Natural killer cell (primary cell): Measurements from ENCODE around the gene SPAG9. TPM values are rescaled to one million over a fixed set of nuclear protein-coding genes. Genes with fewer than 3 reads are reported as not detected.

Source experiments
- ATAC-seq, 3 donors: fragments of 150-1000 bp in 2 of 3; fragments of 200-7000 bp in 1 of 3; cut with Tn5 transposase; 1 replicate in 1 of 3; 2 replicates in 2 of 3; pipeline ENCODE4 v1.10.0; 2021; ENCODE audit warnings: mild to moderate bottlenecking in 2 of 3, moderate library complexity in 2 of 3
- DNase-seq, 2 donors: peaks; one replicate each; pipeline versions ENCODE4 v3.0.0 to v3.0.0-alpha.2; 2013 to 2021; ENCODE audit warnings: mixed read lengths in 1 of 2
- H3K27ac ChIP-seq: one replicate; pipeline ENCODE4 v1.5.1; 2013; ENCODE audit warnings: mild to moderate bottlenecking, low read length
- H3K27me3 ChIP-seq: one replicate; pipeline ENCODE4 v1.6.1; 2013; ENCODE audit warnings: low read length; ENCODE audit not compliant: control insufficient read depth, insufficient read depth
- H3K36me3 ChIP-seq: one replicate; pipeline ENCODE4 v1.6.1; 2013; ENCODE audit warnings: low read length; ENCODE audit not compliant: control insufficient read depth, insufficient read depth
- H3K4me1 ChIP-seq: one replicate; pipeline ENCODE4 v1.6.1; 2013; ENCODE audit warnings: low read length; ENCODE audit not compliant: control insufficient read depth, insufficient read depth
- H3K4me3 ChIP-seq: one replicate; pipeline ENCODE4 v1.5.1; 2013; ENCODE audit warnings: low read length
- H3K9me3 ChIP-seq: one replicate; pipeline ENCODE4 v1.6.1; 2013; ENCODE audit warnings: low read length; ENCODE audit not compliant: control insufficient read depth, insufficient read depth
- H3K27ac Mint-ChIP-seq, 2 donors: one replicate each; pipeline ENCODE4 v1.8.0; 2022; ENCODE audit warnings: mild to moderate bottlenecking in 2 of 2, mixed read lengths in 2 of 2, moderate library complexity in 1 of 2
- H3K27me3 Mint-ChIP-seq, 2 donors: one replicate each; pipeline ENCODE4 v1.8.0; 2022; ENCODE audit warnings: low read depth in 2 of 2, mixed read lengths in 2 of 2
- H3K36me3 Mint-ChIP-seq: one replicate; pipeline ENCODE4 v1.8.0; 2022; ENCODE audit warnings: mixed read lengths
- H3K4me1 Mint-ChIP-seq, 2 donors: one replicate each; pipeline ENCODE4 v1.8.0; 2022; ENCODE audit warnings: mixed read lengths in 2 of 2
- H3K4me3 Mint-ChIP-seq: one replicate; pipeline ENCODE4 v1.8.0; 2022; ENCODE audit warnings: mild to moderate bottlenecking, moderate library complexity, mixed read lengths
- H3K9me3 Mint-ChIP-seq, 2 donors: one replicate each; pipeline ENCODE4 v1.8.0; 2022; ENCODE audit warnings: mixed read lengths in 2 of 2
- CTCF ChIP-seq: fragments of 200-600 bp; IDR thresholded peaks from one replicate; pipeline ENCODE4 v1.8.0; 2022; ENCODE audit warnings: antibody characterized with exemption
- WGBS: methylation state at CpG from one replicate; pipeline ENCODE4 v1.1.7; 2013; ENCODE audit warnings: missing lambda C conversion rate; ENCODE audit not compliant: insufficient coverage; 5-methylcytosine and 5-hydroxymethylcytosine counted together
- intact Hi-C: fragments of 100-400 bp; cut with micrococcal nuclease; formaldehyde crosslinking; loops from one replicate; pipeline ENCODE4 v1.14.2; 2022
- total RNA-seq, 4 donors: library from RNA; stranded (reverse); fragments of 120-200 nt in 1 of 4; gene quantifications; one replicate each; pipeline versions ENCODE4 v1.2.3 to v1.2.4, GENCODE V29; 2013 to 2022

SPAG9 gene
- total RNA-seq, 3 donors from 2014 or later (not counting 1 experiment from before 2014, with no cell fraction given) = 78.1 to 91.7 (median 90.3) TPM

GRCh38 chr17:50981279-50981678 is 139.4 kb downstream of the SPAG9 start:
- Mint-ChIP-seq H3K27me3 (no peaks in the 10 kb centered on the region), H3K36me3 (peaks cover 25% of the 10 kb centered on the region), H3K4me3 (no peak overlapping the region), H3K27ac (no peak overlapping the region), H3K4me1 (peaks cover 6 to 7% of the 10 kb centered on the region in 2 donors), H3K9me3 (no peaks in the 10 kb centered on the region)
- no peak for DNase-seq
- H3K36me3 ChIP-seq = peaks cover 72% of the 10 kb centered on the region
- no peaks in the 10 kb centered on the region for H3K9me3 ChIP-seq
- intact Hi-C loops = no loop called here
- ATAC-seq = no peak
- H3K4me1 ChIP-seq = no peaks in the 10 kb centered on the region
- no peak overlapping the region for H3K4me3 ChIP-seq
- no peak overlapping the region for H3K27ac ChIP-seq
- no peak for TF ChIP-seq CTCF
- H3K27me3 ChIP-seq = no peaks in the 10 kb centered on the region

DNA sequence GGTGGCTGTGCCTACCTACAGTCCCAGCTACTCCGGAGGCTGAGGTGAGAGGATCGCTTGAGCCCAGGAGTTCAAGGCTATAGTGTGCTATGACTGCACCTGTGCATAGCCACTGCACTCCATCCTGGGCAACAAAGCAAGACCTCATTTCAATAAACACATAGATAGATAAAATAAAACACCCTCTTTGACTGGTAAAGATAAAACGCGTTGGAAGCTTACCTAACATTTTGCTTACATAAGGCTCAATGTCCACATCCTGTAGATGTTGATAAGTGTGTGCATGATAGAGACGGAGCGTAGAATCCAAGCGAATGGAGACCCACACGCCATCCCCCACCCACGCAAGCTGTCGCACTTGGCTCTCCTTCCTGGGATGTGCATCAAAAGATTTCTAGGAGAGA is 141.1 kb downstream of the SPAG9 start:
- peaks cover 74% of the 10 kb centered on the region for H3K36me3 ChIP-seq
- H3K9me3 ChIP-seq = no peaks in the 10 kb centered on the region

GRCh38 chr17:50977487-50978159 is 143.0 kb downstream of the SPAG9 start:
- H3K36me3 Mint-ChIP-seq = peaks cover 31% of the 10 kb centered on the region
- intact Hi-C loops = no loop called here
- H3K4me1 Mint-ChIP-seq = peaks cover 6 to 7% of the 10 kb centered on the region in 2 donors
- H3K9me3 Mint-ChIP-seq = no peaks in the 10 kb centered on the region
- peak overlapping the region; percentile 44 to 48 for H3K27ac Mint-ChIP-seq
- TF ChIP-seq CTCF = no peak
- 79% methylated on average over 2 of the region's 4 CpGs for WGBS
- peaks cover 82% of the 10 kb centered on the region for H3K36me3 ChIP-seq
- no peaks in the 10 kb centered on the region for H3K9me3 ChIP-seq
- no peaks in the 10 kb centered on the region for H3K4me1 ChIP-seq
- no peak for ATAC-seq
- H3K4me3 Mint-ChIP-seq = no peak overlapping the region
- no peak for DNase-seq
- H3K4me3 ChIP-seq = no peak overlapping the region
- no peaks in the 10 kb centered on the region for H3K27me3 Mint-ChIP-seq
- no peak overlapping the region for H3K27ac ChIP-seq
- H3K27me3 ChIP-seq = no peaks in the 10 kb centered on the region

More for the DNA sequence above, 141.1 kb downstream of the SPAG9 start:
- DNase-seq (no peak), ATAC-seq (no peak)
- no peaks in the 10 kb centered on the region for H3K27me3 ChIP-seq
- intact Hi-C loops = no loop called here
- H3K27me3 Mint-ChIP-seq = no peaks in the 10 kb centered on the region
- no peak overlapping the region for H3K4me3 ChIP-seq
- peaks cover 31% of the 10 kb centered on the region for H3K36me3 Mint-ChIP-seq
- no peak overlapping the region for H3K27ac Mint-ChIP-seq
- WGBS = 100% methylated on average over 8 of the region's 10 CpGs
- H3K4me1 ChIP-seq = no peaks in the 10 kb centered on the region
- no peak overlapping the region for H3K27ac ChIP-seq
- no peak for TF ChIP-seq CTCF
- peaks cover 6 to 7% of the 10 kb centered on the region in 2 donors for H3K4me1 Mint-ChIP-seq
- no peaks in the 10 kb centered on the region for H3K9me3 Mint-ChIP-seq
- no peak overlapping the region for H3K4me3 Mint-ChIP-seq

- intact Hi-C loops = no loop called here
- H3K9me3 Mint-ChIP-seq = no peaks in the 10 kb centered on the region
- no peak overlapping the region for H3K4me3 Mint-ChIP-seq
- DNase-seq = no peak
- Histone ChIP-seq H3K27ac (no peak overlapping the region), H3K4me3 (no peak overlapping the region), H3K27me3 (no peaks in the 10 kb centered on the region), H3K36me3 (peaks cover 77% of the 10 kb centered on the region), H3K9me3 (no peaks in the 10 kb centered on the region), H3K4me1 (no peaks in the 10 kb centered on the region)
- no peaks in the 10 kb centered on the region for H3K27me3 Mint-ChIP-seq
- H3K4me1 Mint-ChIP-seq = peaks cover 6 to 7% of the 10 kb centered on the region in 2 donors
- peaks cover 31% of the 10 kb centered on the region for H3K36me3 Mint-ChIP-seq
- no peak for TF ChIP-seq CTCF
- 30% methylated on average over 1 of the region's 2 CpGs for WGBS
- no peak for ATAC-seq
- peak overlapping the region; percentile 44 to 48 for H3K27ac Mint-ChIP-seq
Observed at GRCh38 chr17:50976951-50977472, 143.7 kb downstream of the SPAG9 start.
